Measurements from ENCODE around the gene CXCR3.
"Not testable (repeated sequence)": the region's sequence is repeated elsewhere in the genome, so short reads cannot be mapped to it uniquely, and the experiment has no call there.

CXCR3 gene

GRCh38 chrX:71581210-71581609 is 37.1 kb downstream of the CXCR3 start:
- peaks cover 29% of the 10 kb centered on the region for H3K36me3 ChIP-seq (ENCODE audit: insufficient read depth, insufficient read length, low read length)
- H3K9ac ChIP-seq (ENCODE audit: insufficient read length, low read depth): no peak overlapping the region
- H3K9me3 ChIP-seq (ENCODE audit: insufficient read depth, low read length): no peaks in the 10 kb centered on the region
- no peaks in the 10 kb centered on the region for H3K4me1 ChIP-seq (ENCODE audit: insufficient read depth, insufficient read length)
- no peaks in the 10 kb centered on the region for H3K27me3 ChIP-seq (ENCODE audit: insufficient read depth, insufficient read length)
- no peak overlapping the region for H3K4me3 ChIP-seq (ENCODE audit: insufficient read length, low read depth)
- TF ChIP-seq SUZ12 (IDR thresholded peaks at IDR 0.05; ENCODE audit: extremely low read depth, insufficient read depth, insufficient read length) (no peak), ZNF274 (IDR thresholded peaks at IDR 0.05; ENCODE audit: low read depth, low read length) (no peak), YY1 (IDR thresholded peaks at IDR 0.05; ENCODE audit: insufficient read depth, insufficient read length) (no peak)
- DNase-seq (ENCODE audit: low read depth, low spot score): no peak

DNA sequence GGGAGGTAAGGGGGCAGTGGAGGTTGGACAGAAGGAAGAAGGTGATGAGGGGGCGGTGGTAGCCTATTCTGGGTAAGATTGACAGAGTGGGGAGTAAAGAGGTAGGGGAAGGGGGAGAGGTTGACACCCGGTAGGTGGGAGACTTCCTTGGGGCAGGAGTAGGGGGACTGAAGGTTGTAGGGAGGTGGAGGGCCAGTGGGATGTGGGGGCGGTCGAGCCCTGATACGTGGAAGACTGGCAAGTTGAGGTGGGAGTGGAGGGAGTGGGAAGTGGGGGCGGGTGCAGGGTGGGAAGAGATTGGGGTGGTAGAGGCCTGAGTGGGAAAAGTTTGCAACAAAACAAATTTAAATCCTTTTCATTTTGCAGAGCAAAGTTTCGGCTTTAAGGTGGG is 38.3 kb downstream of the CXCR3 start:
- no peak for DNase-seq (ENCODE audit: low read depth, low spot score)
- Histone ChIP-seq H3K4me1 (ENCODE audit: insufficient read depth, insufficient read length) (no peaks in the 10 kb centered on the region), H3K4me3 (ENCODE audit: insufficient read length, low read depth) (no peak overlapping the region), H3K27me3 (ENCODE audit: insufficient read depth, insufficient read length) (no peaks in the 10 kb centered on the region), H3K36me3 (ENCODE audit: insufficient read depth, insufficient read length, low read length) (peaks cover 36% of the 10 kb centered on the region), H3K9ac (ENCODE audit: insufficient read length, low read depth) (no peak overlapping the region), H3K9me3 (ENCODE audit: insufficient read depth, low read length) (no peaks in the 10 kb centered on the region)
- no peak for TF ChIP-seq SUZ12 (IDR thresholded peaks at IDR 0.05; ENCODE audit: extremely low read depth, insufficient read depth, insufficient read length)
- no peak for TF ChIP-seq YY1 (IDR thresholded peaks at IDR 0.05; ENCODE audit: insufficient read depth, insufficient read length)
- TF ChIP-seq ZNF274 (IDR thresholded peaks at IDR 0.05; ENCODE audit: low read depth, low read length): no peak

DNA sequence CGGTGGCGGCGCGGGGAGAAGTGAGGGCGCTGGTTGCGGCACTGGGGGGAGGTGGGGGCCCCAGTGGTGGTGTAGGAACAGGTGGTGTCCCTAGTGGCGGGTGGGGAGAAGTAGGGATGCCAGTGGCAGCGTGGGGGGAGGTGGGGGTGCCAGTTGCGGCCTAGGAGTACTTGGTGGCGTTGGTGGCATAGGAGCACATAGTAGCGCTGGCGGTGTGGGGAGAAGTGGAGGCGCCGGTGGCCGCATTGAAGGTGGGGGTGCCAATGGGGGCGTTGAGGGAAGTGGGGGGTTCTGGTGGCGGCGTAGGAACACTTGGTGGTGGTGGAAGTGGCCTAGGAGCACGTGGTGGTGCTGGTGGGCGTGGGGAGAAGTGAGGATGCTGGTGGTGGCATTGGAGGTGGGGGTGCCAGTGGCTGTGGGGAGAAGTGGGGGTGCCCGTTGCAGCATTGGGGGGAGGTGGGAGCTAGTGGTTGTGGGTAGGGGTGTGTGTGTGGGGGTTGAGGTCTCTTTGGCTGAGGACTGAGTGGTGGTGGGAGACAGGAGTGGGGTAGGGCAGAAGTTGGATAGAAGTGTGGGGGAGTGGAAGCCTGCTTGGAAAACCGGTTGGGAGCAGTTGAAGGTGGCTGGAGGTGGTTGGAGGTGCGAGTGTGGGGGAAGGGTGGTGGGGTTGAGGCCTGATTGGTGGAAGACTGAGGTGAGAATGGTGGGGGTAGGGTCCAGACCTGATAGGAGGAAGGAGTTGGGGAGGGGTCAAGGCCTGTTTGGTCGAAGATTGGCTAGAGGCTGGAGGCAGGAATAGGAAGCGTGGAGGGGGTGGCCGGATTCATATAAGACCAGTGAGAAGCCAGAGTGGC is 38.9 kb downstream of the CXCR3 start:
- Histone ChIP-seq H3K36me3 (ENCODE audit: insufficient read depth, insufficient read length, low read length) (peaks cover 38% of the 10 kb centered on the region), H3K9ac (ENCODE audit: insufficient read length, low read depth) (no peak overlapping the region), H3K27me3 (ENCODE audit: insufficient read depth, insufficient read length) (no peaks in the 10 kb centered on the region), H3K4me3 (ENCODE audit: insufficient read length, low read depth) (no peak overlapping the region), H3K4me1 (ENCODE audit: insufficient read depth, insufficient read length) (no peaks in the 10 kb centered on the region), H3K9me3 (ENCODE audit: insufficient read depth, low read length) (no peaks in the 10 kb centered on the region)
- TF ChIP-seq ZNF274 (IDR thresholded peaks at IDR 0.05; ENCODE audit: low read depth, low read length): no peak
- TF ChIP-seq YY1 (IDR thresholded peaks at IDR 0.05; ENCODE audit: insufficient read depth, insufficient read length): no peak
- TF ChIP-seq SUZ12 (IDR thresholded peaks at IDR 0.05; ENCODE audit: extremely low read depth, insufficient read depth, insufficient read length): no peak
- DNase-seq (ENCODE audit: low read depth, low spot score): peak; percentile 23

- peaks cover 45% of the 10 kb centered on the region for H3K36me3 ChIP-seq (ENCODE audit: insufficient read depth, insufficient read length, low read length)
- no peak for DNase-seq (ENCODE audit: low read depth, low spot score)
- no peaks in the 10 kb centered on the region for H3K4me1 ChIP-seq (ENCODE audit: insufficient read depth, insufficient read length)
- no peak within 1 kb of the TSS for H3K9ac ChIP-seq (ENCODE audit: insufficient read length, low read depth)
- H3K27me3 ChIP-seq (ENCODE audit: insufficient read depth, insufficient read length): no peaks in the 10 kb centered on the region
- no peaks in the 10 kb centered on the region for H3K9me3 ChIP-seq (ENCODE audit: insufficient read depth, low read length)
- H3K4me3 ChIP-seq (ENCODE audit: insufficient read length, low read depth): no peak within 1 kb of the TSS
- TF ChIP-seq ZNF274 (IDR thresholded peaks at IDR 0.05; ENCODE audit: low read depth, low read length): no peak
- no peak for TF ChIP-seq YY1 (IDR thresholded peaks at IDR 0.05; ENCODE audit: insufficient read depth, insufficient read length)
- no peak for TF ChIP-seq SUZ12 (IDR thresholded peaks at IDR 0.05; ENCODE audit: extremely low read depth, insufficient read depth, insufficient read length)
Measured at GRCh38 chrX:71578253-71579135, 39.8 kb downstream of the CXCR3 start, which contains the start of gene GCNA. TSS of gene GCNA (plus strand) at chrX:71578437. CDS start at chrX:71580822, 2,385 bp downstream.

GRCh38 chrX:71577682-71578081 is 40.6 kb downstream of the CXCR3 start:
- Histone ChIP-seq H3K4me3 (ENCODE audit: insufficient read length, low read depth) (no peak overlapping the region), H3K36me3 (ENCODE audit: insufficient read depth, insufficient read length, low read length) (peaks cover 52% of the 10 kb centered on the region), H3K9ac (ENCODE audit: insufficient read length, low read depth) (no peak overlapping the region), H3K9me3 (ENCODE audit: insufficient read depth, low read length) (no peaks in the 10 kb centered on the region), H3K4me1 (ENCODE audit: insufficient read depth, insufficient read length) (no peaks in the 10 kb centered on the region), H3K27me3 (ENCODE audit: insufficient read depth, insufficient read length) (no peaks in the 10 kb centered on the region)
- TF ChIP-seq ZNF274 (IDR thresholded peaks at IDR 0.05; ENCODE audit: low read depth, low read length): no peak
- no peak for TF ChIP-seq SUZ12 (IDR thresholded peaks at IDR 0.05; ENCODE audit: extremely low read depth, insufficient read depth, insufficient read length)
- no peak for TF ChIP-seq YY1 (IDR thresholded peaks at IDR 0.05; ENCODE audit: insufficient read depth, insufficient read length)
- no peak for DNase-seq (ENCODE audit: low read depth, low spot score)

DNA sequence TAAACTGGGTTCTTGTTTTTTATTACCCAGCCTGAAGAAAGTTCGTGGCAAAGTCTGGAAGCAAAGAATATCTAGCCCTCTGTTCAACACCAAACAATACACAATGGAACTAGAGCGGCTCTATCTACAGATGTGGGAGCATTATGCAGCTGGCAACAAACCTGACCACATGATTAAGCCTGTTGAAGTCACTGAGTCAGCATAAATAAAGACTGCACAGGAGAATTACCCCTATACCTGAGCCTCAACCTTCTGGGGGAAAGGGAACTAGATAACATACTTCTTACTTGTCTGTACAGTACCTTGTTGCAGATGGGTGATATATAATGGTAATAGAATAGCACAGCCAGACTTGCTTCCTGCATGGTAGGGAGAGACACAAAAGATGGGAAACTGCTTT is 44.7 kb downstream of the CXCR3 start:
- TF ChIP-seq YY1 (IDR thresholded peaks at IDR 0.05; ENCODE audit: insufficient read depth, insufficient read length): no peak
- no peak for TF ChIP-seq ZNF274 (IDR thresholded peaks at IDR 0.05; ENCODE audit: low read depth, low read length)
- TF ChIP-seq SUZ12 (IDR thresholded peaks at IDR 0.05; ENCODE audit: extremely low read depth, insufficient read depth, insufficient read length): no peak
- Histone ChIP-seq H3K4me3 (ENCODE audit: insufficient read length, low read depth) (no peak overlapping the region), H3K4me1 (ENCODE audit: insufficient read depth, insufficient read length) (no peaks in the 10 kb centered on the region), H3K9ac (ENCODE audit: insufficient read length, low read depth) (no peak overlapping the region), H3K36me3 (ENCODE audit: insufficient read depth, insufficient read length, low read length) (peaks cover 65% of the 10 kb centered on the region), H3K9me3 (ENCODE audit: insufficient read depth, low read length) (no peaks in the 10 kb centered on the region), H3K27me3 (ENCODE audit: insufficient read depth, insufficient read length) (no peaks in the 10 kb centered on the region)
- no peak for DNase-seq (ENCODE audit: low read depth, low spot score)

DNA sequence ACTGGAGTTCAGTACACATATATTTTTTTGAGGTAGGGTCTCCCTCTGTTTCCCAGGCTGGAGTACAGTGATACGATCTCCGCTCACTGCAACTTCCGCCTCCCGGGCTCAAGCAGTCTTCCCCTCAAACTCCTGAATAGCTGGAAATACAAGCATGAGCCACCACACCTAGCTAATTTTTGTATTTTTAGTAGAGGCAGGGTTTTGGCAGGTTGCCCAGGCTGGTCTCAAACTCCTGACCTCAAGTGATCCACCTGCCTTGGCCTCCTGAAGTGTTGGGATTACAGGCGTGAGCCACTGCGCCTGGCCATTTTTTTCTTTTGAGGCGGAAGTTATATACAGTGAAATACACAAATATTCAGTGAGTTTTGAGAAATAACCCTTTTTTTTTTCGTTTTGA is 46.9 kb downstream of the CXCR3 start:
- H3K4me3 ChIP-seq (ENCODE audit: insufficient read length, low read depth); H3K9ac ChIP-seq (ENCODE audit: insufficient read length, low read depth); DNase-seq (ENCODE audit: low read depth, low spot score); H3K4me1 ChIP-seq (ENCODE audit: insufficient read depth, insufficient read length); H3K9me3 ChIP-seq (ENCODE audit: insufficient read depth, low read length); H3K27me3 ChIP-seq (ENCODE audit: insufficient read depth, insufficient read length): not testable (repeated sequence)
- H3K36me3 ChIP-seq (ENCODE audit: insufficient read depth, insufficient read length, low read length): peaks cover 69% of the 10 kb centered on the region
